KG1 (cell line): Measurements from ENCODE around the gene NPC2.

Experiments used
- DNase-seq: peaks from one replicate; lab custom pipeline; 2025; lab: John Stamatoyannopoulos, UW

Gene NPC2

DNA sequence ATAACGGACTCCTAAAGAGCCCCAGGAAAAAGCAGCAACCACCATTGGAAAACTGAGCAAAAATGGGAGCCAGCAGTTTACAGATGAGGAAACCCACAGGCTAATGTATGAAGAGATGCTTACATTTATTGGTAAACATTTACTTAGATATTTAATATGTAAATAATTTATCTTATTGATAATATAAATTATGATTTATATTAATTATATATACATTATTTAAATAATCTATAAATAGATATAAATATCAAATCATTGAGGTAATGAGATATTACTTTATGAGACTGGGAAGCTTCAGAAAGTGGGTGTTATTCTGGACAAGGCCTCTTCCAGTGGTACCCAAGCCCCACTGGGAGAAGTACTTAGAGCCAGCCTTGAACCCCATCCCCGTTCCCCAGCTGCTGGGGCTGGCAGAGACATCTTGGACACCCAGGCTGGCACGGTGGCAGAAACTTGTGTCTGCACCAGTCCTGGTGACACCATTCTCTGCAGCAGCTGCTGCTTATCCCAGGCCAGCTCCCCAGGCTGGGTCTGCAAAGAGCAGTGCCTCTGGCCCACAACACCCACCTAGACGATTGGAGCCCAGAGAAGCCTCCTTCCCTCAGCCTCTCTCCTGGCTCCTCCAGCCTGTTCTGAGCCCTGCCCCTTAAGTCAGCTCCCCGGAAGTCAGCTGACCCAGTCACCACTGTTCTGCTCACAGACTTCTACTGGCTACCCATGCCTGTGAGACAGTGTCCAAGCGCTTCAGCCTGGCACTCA lies 26.4 kb upstream of the NPC2 start:
- DNase-seq, result no peak

DNA sequence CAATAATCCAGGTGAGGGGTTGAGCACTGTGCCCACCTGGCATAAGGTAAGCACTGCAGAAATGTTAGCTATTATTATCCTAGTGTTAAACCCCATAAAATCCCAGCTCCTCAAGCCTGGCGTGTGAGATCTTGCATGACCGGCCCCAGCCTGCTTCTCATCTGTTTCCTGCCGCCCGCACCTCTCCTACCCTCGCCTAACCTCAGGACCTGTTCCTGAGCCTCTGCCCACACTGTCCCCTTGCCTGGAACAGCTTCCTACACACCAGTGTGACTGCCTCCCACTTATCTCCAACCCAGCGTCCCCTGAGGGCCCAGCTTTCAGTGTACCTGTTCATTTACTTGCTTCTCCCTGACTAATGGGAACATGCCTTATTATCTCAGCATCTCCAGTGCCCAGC lies 25.1 kb upstream of the NPC2 start:
- DNase-seq, result no peak

DNA sequence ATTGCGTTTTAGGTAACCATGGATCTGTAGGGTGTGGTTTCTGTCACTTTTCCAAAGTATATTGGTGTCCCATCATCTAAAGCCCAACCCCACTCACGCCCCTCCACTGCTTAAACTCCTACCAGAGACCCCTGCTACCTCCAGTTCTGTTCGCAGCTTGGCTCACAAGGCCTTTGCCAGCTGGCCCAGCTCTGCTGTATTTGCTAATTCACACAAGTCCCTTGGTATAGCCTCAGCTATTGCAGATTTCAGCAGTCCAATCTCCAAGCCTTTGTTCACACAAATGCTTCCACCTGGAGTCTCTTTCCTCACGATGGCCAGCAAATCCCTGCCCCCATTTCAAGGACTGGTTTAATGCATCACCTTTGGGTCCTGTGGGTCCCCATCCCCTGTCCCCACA lies 24.6 kb upstream of the NPC2 start:
- no peak for DNase-seq

DNA sequence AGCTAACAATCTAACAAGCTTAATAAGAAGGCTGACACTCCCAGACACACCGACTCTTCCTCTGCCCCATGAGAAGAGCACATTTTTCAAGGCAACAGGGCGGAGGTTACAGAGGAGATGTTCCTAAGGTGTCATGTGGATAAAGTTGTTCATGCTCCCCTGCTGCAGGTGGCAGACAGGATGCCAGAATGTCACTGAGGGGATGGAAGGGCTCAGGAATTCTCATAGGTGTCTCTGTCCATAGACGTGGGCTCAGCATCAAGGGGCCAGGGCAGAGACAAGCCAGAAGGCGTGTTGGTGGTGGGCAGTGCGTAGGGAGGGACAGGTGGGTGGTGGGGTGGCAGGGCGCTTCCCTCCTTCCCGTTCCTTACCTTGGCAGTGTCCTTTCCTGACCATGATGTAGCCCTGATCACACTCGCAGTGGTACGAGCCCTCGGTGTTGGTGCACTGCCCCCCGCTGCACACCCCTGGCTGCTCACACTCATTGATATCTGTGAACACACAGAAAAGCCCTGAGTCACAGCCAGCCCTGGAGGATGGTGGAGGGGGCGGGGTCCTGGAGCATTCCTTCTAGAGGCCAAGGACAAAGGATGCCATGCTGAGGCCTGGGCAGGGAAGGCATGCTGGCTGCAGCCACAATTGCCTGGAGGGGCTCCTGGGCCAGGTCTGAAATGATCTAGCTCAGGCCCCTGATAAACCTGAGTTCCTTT lies 23.5 kb upstream of the NPC2 start:
- DNase-seq, result no peak

DNA sequence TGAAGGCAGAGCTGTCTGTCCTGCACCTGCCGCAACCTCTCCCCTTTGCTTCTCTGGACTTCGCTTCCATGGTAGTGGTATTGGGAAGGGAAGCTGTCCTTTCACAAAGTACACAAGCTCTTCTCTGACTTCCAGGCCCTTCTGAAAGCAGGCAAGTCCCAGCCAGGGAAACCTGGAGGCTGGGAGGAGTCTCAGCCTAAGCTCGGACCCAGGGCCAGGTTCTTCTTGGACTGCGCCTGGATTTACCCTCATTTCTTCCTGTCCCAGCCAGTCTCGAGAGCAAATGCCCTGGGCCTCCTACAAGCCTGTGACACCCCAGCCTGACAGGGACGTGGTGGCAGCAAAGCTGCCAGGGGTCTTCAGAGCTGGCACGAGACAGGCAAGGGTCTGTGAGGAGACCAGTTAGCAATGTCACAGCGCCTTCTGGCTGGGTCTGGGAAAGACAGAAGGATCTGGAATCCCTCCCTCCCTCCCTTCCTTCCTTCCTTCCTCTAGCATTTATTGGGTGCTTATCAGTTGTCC lies 22.8 kb upstream of the NPC2 start:
- no peak for DNase-seq

DNA sequence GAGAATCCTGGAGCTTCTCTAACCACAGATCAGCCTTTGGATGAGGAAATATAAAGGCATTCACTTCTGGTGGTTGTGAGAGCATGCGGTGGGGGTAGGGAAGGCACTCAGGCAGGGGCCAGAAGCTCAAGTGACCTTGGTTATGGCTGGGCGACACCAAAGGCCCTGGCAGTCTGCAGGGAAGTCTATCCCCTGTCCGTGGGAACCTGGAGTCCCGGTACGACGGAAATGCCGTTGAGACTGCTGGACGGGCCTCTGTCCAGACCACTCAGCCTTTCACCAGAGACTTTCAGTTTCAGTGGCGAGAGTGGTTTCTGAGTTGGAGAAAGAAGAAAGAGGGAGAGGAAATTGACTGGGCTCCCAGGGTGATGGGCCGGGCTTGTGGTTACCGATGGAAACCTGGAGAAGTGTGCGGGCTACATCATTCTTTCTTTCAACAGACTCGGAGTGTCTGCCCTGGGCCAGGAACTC lies 21.4 kb upstream of the NPC2 start:
- no peak for DNase-seq

DNA sequence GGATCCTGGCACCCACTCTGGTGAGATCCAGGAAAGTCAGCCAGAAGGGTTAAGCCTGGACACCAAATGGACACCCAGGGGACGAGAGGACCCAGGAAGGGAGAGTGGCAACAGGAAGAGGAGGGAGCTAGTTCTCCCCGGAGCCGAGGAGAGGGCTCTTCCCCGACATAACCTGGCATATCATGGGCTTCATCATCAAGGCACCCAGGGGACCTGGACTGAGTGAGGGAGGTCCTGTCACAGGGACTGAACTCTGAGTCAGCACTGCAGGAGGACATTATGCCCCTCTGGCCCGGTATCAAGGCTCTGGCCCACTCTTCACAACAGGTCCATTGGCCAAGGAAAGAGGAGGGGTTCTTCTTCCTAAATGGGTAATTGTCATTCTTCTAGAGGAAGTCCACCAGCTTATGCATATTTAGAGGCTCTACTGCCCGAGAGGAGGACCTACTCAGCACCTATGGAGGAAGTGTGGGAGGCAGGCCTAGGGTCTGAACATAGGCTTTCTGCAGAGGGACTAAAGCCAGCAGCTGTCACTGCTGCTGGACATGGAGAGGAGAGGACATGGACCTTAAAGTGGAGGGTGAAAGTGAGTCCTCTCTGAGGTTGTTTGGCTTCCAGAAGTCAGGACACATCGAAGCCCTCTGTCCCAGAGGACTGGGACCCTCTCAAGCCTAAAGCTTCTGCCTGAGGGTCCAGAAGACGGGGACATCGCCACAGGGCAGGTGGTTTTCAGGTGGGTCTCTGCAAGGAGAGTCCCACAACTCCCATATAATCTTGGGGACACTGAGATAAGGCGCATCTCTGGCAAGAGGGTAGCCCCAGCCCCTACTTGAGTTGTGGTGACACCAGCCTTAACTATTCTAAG lies 19.1 kb upstream of the NPC2 start:
- no peak for DNase-seq

DNA sequence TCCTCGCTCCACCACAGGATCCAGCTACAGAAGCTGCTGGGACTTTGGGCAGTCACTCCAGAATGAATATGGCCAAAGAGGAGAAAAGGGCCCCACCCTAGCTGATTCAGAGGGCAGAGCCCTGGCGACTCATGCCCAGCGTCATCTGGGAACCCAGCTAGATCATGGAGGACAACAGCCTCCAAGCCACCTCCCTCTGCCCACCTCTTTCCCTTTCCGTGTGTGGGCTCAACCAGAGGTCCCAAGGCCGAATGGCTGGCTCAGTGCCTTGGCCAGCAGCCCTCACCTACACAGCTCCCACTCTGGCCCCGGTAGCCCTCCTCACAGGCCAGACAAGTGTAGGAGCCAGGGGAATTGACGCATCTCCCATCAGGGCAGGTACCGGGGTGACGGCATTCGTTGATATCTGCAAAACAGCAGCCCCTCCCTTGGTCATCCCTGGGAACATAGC lies 17.9 kb upstream of the NPC2 start:
- no peak for DNase-seq

DNA sequence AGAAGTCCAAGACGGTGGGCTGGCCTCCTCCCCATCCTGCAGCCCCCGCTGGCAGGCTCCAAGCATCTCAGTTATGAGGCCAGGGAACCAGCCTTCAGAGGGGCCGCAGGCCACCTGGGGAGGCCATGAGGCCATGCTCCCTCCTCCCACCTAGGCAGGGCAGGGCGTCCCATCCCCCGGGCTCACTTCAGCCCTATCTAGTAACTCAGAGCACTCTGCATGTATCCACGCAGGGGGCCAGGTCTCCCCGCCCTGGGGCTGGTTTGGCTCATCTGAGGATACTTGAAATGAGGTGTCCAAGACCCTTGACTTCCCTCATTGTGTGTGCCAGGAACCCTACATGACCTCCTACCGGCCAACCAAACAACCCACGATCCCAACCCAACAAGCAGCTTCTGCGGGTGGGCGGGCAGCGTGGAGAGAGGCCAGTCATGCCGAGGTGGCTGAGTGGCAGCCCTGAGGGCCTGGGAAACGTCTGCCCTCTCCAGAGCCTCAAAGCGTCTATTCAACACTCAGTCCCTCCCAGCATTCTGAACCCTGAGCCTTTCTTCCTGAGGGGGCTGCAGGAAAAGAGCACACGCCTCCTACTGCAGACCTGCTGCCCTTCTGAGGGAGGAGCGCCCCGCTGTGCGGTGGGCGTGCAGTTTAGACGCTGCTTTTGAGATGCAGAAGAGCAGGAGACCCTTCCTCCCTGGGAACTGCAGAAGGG lies 17.3 kb upstream of the NPC2 start:
- no peak for DNase-seq

DNA sequence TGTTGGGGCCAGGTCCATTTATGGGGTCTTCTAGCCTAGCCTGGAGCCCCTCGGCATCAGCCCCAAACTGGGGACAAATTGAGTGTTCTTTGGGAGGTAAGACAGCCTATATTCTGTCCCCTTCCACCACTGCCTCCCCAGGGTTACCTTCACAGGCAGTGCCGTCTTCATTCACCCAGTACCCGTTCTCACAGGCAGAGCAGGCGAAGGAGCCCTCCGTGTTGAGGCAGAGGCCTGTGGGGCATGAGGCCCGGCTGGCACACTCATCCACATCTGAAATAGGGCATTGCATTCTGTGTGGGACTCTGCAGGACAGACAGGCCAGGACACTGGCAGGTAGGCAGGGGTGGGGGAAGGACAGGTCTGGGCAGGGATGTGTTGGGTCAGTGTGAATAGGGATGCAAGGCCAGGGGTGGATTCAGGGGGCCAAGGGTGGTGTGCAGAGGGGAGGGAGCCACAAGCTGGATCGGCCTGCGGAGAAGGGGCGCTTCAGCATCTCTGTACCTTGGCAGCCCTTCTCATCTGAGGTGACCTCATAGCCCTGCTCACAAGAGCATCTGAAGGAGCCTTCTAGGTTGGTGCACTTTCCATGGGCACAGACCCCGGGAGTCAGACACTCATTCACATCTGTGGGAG lies 16.6 kb upstream of the NPC2 start:
- DNase-seq, result no peak

DNA sequence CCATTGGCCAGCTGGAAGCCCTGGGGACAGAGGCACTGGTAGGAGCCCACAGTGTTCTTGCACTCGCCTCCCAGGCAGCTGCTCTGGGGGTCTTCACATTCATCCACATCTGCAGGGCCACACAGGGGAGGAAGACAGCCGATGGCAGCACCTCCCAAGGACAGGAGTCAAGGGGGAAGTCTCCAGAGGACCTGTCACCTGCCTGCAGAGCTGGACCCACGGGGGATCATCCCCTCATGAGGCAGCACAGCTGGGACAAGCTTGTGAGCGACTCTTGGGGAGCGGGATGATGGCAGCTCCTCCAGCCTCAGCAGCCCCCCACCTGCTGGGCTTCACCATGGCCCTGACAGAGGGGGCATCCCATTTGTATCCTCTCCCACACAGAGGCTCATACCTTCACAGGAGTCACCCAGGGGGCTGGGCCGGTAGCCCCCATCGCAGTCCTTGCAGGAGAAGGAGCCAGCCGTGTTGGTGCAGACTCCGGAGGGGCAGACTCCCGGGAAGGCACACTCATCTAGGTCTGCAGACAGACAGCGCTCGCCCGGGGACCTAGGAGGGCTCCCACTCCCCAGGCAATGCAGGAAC lies 15.8 kb upstream of the NPC2 start:
- DNase-seq, result no peak

DNA sequence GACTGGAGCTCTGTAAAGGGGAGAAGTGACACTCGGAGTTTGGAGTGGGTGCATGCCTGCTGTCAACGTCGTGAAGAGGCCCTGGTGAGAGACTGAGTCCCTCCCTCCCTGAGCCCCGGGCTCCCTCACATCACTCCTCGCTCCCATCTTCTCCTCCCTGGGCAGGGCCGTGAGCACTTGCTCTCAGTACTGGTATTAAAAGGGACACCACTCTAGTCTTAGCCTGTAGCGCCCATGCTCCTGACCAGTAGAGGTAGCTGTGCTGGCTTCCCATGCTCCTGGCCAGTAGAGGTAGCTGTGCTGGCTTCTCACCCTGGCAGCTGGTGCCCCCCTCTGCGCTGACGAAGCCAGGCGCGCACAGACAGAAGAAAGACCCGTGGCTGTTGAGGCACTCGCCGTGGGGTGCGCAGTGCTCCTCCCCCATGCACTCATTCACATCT lies 15.2 kb upstream of the NPC2 start:
- no peak for DNase-seq

DNA sequence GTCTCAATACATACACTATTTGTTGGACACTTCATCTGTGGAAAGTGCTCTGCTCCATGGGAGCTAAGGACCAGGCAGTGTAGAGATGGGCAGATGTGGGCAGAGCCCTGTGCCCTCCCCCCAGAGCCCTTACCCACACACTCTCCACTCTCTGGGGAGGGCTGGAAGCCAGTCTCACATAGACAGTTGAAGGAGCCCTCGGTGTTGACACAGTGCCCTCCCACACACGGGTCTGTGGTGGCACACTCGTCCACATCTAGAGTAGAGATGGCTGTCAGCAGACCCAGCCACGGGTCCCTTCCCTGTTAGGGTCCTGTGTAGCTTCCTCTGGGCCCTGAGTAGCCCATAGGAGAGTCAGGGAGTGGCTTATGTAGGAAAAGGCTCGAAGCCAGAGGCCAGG lies 14.7 kb upstream of the NPC2 start:
- DNase-seq, result no peak

DNA sequence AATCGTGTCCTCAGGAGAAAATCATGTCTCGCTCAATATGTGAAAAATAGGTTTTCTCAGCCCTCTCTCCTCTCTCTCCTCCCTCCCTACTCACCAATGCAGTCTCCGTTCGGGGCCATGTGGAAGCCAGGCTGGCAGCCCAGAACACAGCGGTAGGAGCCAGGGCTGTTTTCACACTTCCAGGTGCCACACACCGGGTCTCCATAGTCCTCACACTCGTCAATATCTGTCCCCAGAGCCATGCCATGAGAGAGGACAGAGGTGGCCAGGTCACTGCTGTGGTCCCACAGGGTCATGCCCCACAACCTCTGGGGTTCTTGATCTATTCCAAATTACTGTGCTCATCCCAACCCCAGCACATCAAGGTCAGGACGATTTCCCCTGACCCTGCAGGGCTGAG lies 14.0 kb upstream of the NPC2 start:
- DNase-seq, result no peak

DNA sequence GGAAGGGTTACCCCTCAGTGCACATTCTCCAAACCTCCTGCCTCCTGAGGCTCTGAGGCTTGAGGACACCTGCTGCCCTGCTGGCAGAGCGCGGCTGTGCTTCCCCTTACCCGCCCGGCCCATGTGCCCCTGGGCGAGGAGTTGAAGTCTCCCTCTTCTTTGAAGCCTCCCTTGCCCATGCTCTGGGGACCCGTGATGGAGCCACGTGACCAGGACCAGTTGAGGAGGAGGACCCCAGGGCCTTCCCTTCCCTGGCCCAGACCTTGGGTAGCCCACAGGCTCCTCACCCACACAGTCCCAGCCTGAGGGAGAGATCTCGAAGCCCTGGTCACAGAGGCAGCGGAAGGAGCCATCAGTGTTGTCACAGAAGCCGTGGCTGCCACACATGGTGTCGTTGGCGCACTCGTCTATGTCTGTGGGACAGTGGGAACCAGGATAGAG lies 13.3 kb upstream of the NPC2 start:
- no peak for DNase-seq

DNA sequence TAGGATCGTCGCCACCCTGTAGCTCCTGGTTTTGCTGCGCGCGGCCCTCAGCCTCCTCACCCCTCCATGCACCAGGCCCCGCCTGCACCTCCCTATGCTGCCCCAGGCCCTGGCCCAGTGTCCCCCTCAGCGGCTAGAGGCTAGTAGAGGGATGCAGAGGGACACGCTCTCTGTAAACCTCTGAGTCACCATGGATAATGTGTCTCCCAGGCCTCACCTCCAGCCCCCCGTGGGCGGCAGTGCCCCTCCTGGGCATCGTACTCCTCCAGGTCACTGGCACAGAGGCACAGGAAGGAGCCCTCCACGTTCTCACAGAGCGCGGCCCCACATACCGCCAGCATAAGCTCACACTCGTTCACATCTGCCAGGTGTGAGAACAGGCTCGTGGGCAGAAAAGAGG lies 12.7 kb upstream of the NPC2 start:
- no peak for DNase-seq

DNA sequence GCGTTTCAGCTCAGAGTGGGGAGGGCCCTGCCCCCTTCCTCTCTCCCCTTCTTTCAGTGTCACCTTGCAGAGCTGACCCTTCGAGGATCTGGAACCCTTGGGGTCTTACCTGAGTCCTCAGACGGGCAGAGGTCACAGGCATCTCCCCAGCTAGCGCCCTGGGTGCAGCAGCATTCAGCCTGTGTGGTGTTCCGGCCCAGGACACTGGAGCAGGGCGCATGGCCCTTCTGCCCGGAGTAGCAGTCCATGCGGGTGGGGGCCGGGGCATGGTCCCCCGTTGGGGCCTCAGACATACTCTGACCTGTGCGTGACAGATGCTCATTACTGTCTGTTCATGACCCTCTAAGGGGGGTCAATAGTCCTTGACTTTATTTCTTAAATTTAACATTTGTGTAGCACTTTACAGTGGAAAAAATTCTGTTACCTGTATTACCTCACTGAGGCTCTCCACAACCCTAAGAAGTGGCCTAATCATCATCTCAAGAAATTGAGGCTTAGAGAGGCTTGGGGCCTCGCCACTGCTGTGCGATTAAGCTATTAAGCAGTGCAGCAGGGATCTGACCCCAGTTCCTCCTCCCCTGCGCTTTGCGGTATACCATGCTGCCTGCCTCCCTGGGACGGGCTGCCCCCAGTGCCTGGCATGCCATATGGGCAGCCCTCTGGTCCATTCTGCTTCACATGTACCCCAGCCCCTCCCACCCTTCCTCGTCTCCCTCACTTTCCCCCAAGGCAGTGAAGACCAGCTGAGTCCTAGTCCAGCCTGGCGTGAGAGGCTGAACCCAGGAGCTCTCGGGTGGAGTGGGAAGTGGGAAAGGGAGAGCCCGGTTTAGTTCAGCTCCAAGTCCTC lies 12.0 kb upstream of the NPC2 start:
- no peak for DNase-seq

DNA sequence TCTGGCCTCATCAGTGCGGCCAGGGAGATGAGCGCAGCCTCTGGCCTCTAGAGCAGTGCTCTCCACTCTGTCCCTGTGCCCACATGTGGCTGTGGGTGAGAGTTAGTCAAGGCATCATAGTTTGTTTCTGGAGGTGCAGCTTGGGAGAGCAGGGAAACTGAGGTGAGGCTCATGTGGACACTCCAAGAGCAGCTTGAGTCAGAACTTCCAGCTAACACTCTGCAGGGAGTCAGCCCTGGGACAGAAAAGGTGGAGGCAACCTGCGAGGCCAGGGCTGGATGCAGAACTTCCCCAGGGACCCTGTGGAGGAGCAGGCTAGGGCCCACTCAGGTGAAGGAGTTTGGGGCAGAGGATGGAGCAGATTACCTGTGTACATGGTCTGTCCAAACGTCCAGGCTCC lies 11.3 kb upstream of the NPC2 start:
- DNase-seq, result no peak

DNA sequence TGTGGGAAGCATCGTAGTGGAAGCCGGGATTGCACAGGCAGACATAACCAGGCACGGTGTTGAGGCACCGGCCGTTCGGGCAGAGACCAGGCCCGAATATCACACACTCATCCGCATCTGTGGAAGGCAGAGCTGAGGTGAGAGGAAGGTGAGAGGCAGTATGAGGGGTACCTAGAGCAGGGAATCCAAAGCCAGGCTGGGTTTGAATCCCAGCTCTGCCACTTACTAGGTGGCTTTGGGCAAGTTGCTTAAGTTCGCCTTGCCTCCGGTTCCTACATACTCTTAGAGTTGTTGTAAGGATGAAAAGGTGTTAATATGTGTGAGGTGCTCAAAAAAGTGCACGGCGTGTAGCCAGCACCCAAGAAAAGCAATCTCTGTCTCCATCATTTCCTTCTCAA lies 10.8 kb upstream of the NPC2 start:
- no peak for DNase-seq
